Psoas muscle (tissue), 8 donors: Measurements from ENCODE around the gene MAP1B. TPM values are rescaled to one million over a fixed set of nuclear protein-coding genes. Genes with fewer than 3 reads are reported as not detected.

Experiments used
- ATAC-seq, 4 donors: fragments of 200-7000 bp; cut with Tn5 transposase; one replicate each; pipeline ENCODE4 v1.9.1; 2020; ENCODE audit warnings: moderate library complexity in 3 of 4, mild to moderate bottlenecking in 2 of 4
- DNase-seq, 2 donors: peaks; one replicate each; pipeline ENCODE4 v3.0.0-alpha.2; 2020
- H3K27ac ChIP-seq: fragments of 200-600 bp; one replicate; pipeline ENCODE4 v1.8.0; 2022
- H3K27me3 ChIP-seq, 3 donors: fragments of 200-600 bp in 1 of 3; one replicate each; pipeline versions ENCODE4 v1.6.1 to v1.8.0; 2013 to 2022; ENCODE audit warnings: low read length in 2 of 3, mild to moderate bottlenecking in 2 of 3, moderate library complexity in 1 of 3; ENCODE audit not compliant: insufficient read depth in 3 of 3
- H3K36me3 ChIP-seq, 2 donors: fragments of 200-600 bp in 1 of 2; one replicate each; pipeline versions ENCODE4 v1.6.1 to v1.8.0; 2013 to 2022; ENCODE audit warnings: low read depth in 1 of 2, mild to moderate bottlenecking in 1 of 2, moderate library complexity in 1 of 2; ENCODE audit not compliant: insufficient read depth in 1 of 2
- H3K4me1 ChIP-seq: fragments of 200-600 bp; one replicate; pipeline ENCODE4 v1.8.0; 2022
- H3K4me3 ChIP-seq: fragments of 200-600 bp; one replicate; pipeline ENCODE4 v1.8.0; 2022; ENCODE audit warnings: mild to moderate bottlenecking
- H3K9me3 ChIP-seq: fragments of 200-600 bp; one replicate; pipeline ENCODE4 v1.8.0; 2022
- CTCF ChIP-seq: fragments of 200-600 bp; IDR thresholded peaks from one replicate; pipeline ENCODE4 v1.8.0; 2022; ENCODE audit warnings: antibody characterized with exemption
- WGBS, 3 donors: extraction: QIAGEN DNeasy Blood & Tissue Kit; methylation state at CpG; one replicate each; pipeline versions ENCODE4 v1.1.6 to v1.1.7; 2013; 5-methylcytosine and 5-hydroxymethylcytosine counted together
- intact Hi-C, 2 donors: fragments of 100-400 bp; cut with DNase I; formaldehyde crosslinking; loops; one replicate each; pipeline versions ENCODE4 v1.11.0 to v1.14.2; 2022
- polyA plus RNA-seq, 3 donors: library from polyadenylated mRNA; stranded (reverse); fragments of 200-250 nt; gene quantifications; one replicate each; pipeline ENCODE4 v1.2.3, GENCODE V29; 2013
- total RNA-seq, 4 donors: library from RNA; stranded (reverse); fragmentation: NEBNext Ultra II Directional in 2 of 4; extraction: Animal tissue kit (Norgen Biotek cat#: 25700) in 2 of 4; gene quantifications; one replicate each; pipeline versions ENCODE4 v1.2.1 to v1.2.4, GENCODE V29; 2021 to 2023
- donor health status: healthy with polysubstance abuse.
- donor health status: DM: no; HTN: no; CAD: no; lungs with moderate emphysema.
- donor health status: Bipolar disorder and iron deficiency.
- donor health status: healthy.
- donor health status: DM: yes; HTN: yes; CAD: no.
- donor health status: DM: no; HTN: no; CAD: no.
- donor health status: DM: no; HTN: no; CAD: no.
- donor health status: DM: yes; HTN: yes; CAD: no.

The MAP1B gene
- total and polyA plus RNA-seq, 7 donors = 1.1 to 20.2 (median 8.5) TPM

- no peak overlapping the region for H3K27ac ChIP-seq
- 83 to 92% (median 88%) methylated on average over 7 of the region's 7 CpGs for WGBS, 3 donors
- peaks cover 3% of the 10 kb centered on the region for H3K4me1 ChIP-seq
- H3K27me3 ChIP-seq = peaks cover 0 to 27% (median 4%) of the 10 kb centered on the region in 3 donors
- no peak for TF ChIP-seq CTCF
- ATAC-seq (no peak), DNase-seq (no peak)
- intact Hi-C loops = no loop called here
- no peaks in the 10 kb centered on the region for H3K9me3 ChIP-seq
- H3K4me3 ChIP-seq = no peak overlapping the region
- no peaks in the 10 kb centered on the region for H3K36me3 ChIP-seq
Measured at GRCh38 chr5:72182686-72183085, 75.4 kb downstream of the MAP1B start.

- H3K4me1 ChIP-seq = peaks cover 3% of the 10 kb centered on the region
- H3K27me3 ChIP-seq = peaks cover 0 to 27% (median 4%) of the 10 kb centered on the region in 3 donors
- no peak overlapping the region for H3K4me3 ChIP-seq
- H3K9me3 ChIP-seq = no peaks in the 10 kb centered on the region
- WGBS, 3 donors = 86 to 90% (median 86%) methylated on average over 7 of the region's 7 CpGs
- TF ChIP-seq CTCF = no peak
- H3K27ac ChIP-seq = no peak overlapping the region
- no peaks in the 10 kb centered on the region for H3K36me3 ChIP-seq
- intact Hi-C loops = no loop called here
- DNase-seq = no peak
- ATAC-seq = no peak
Measured at GRCh38 chr5:72183101-72183520, 75.8 kb downstream of the MAP1B start.

- 92 to 94% (median 94%) methylated on average over 3 of the region's 3 CpGs for WGBS, 3 donors
Measured at GRCh38 chr5:72184408-72184807, 77.1 kb downstream of the MAP1B start.

GRCh38 chr5:72185496-72186329 is 78.4 kb downstream of the MAP1B start:
- no peak for TF ChIP-seq CTCF
- ATAC-seq = peak in 3 of 4 donors; percentile 38 to 52 (median 46)
- WGBS, 3 donors = 61 to 64% (median 63%) methylated on average over 10 of the region's 10 CpGs
- Histone ChIP-seq H3K9me3 (no peaks in the 10 kb centered on the region), H3K27ac (no peak overlapping the region), H3K36me3 (no peaks in the 10 kb centered on the region), H3K4me1 (no peaks in the 10 kb centered on the region), H3K4me3 (no peak overlapping the region), H3K27me3 (peaks cover 0 to 12% (median 0%) of the 10 kb centered on the region in 3 donors)
- peak in 1 of 2 donors; percentile 22 for DNase-seq
- intact Hi-C loops = no loop called here

More at GRCh38 chr5:72184408-72184807, 77.1 kb downstream of the MAP1B start:
- H3K27ac ChIP-seq = no peak overlapping the region
- no peaks in the 10 kb centered on the region for H3K36me3 ChIP-seq
- H3K4me3 ChIP-seq = no peak overlapping the region
- no peak for TF ChIP-seq CTCF
- DNase-seq = no peak
- H3K9me3 ChIP-seq = no peaks in the 10 kb centered on the region
- H3K27me3 ChIP-seq = peaks cover 0 to 24% (median under 1%) of the 10 kb centered on the region in 3 donors
- intact Hi-C loops = no loop called here
- H3K4me1 ChIP-seq = peaks cover 3% of the 10 kb centered on the region
- ATAC-seq = no peak
